Mesodermal cell (in vitro differentiated cells): ENCODE results near the gene TMPRSS12. TPM values are rescaled to one million over a fixed set of nuclear protein-coding genes. Genes with fewer than 3 reads are reported as not detected.
"Not testable (repeated sequence)": the region's sequence is repeated elsewhere in the genome, so short reads cannot be mapped to it uniquely, and the experiment has no call there.

ENCODE experiments used
- H3K27ac ChIP-seq: 2 replicates; pipeline ENCODE4 v1.7.0; 2013; ENCODE audit warnings: mild to moderate bottlenecking, low read depth, low read length, moderate library complexity; ENCODE audit not compliant: severe bottlenecking
- H3K36me3 ChIP-seq: 2 replicates; pipeline ENCODE4 v1.7.1; 2013; ENCODE audit warnings: mild to moderate bottlenecking, low read length, moderate library complexity; ENCODE audit not compliant: control insufficient read depth, insufficient read depth
- H3K4me1 ChIP-seq: one replicate; pipeline ENCODE4 v1.7.1; 2013; ENCODE audit warnings: mild to moderate bottlenecking, low read length; ENCODE audit not compliant: insufficient read depth, control insufficient read depth, poor library complexity, severe bottlenecking
- H3K4me3 ChIP-seq: 2 replicates; pipeline ENCODE4 v1.7.0; 2013; ENCODE audit warnings: low read length, control low read depth, mild to moderate bottlenecking; ENCODE audit not compliant: insufficient read depth, poor library complexity, severe bottlenecking; ENCODE audit errors: extremely low read depth
- H3K9me3 ChIP-seq: 2 replicates; pipeline ENCODE4 v1.7.1; 2013; ENCODE audit warnings: mild to moderate bottlenecking, low read length, moderate library complexity; ENCODE audit not compliant: control insufficient read depth
- WGBS, 2 experiments: methylation state at CpG; one replicate each; pipeline ENCODE4 v1.1.5; 2013; ENCODE audit warnings: missing lambda C conversion rate in 2 of 2; ENCODE audit not compliant: insufficient coverage in 2 of 2; 5-methylcytosine and 5-hydroxymethylcytosine counted together
- polyA plus RNA-seq, 2 experiments: library from polyadenylated mRNA; stranded (reverse); fragments of 50-300 nt; gene quantifications; one replicate each; pipeline ENCODE4 v1.2.3, GENCODE V29; 2013

The TMPRSS12 gene
- polyA plus RNA-seq (2013, experiment 1 of 2) = not detected
- not detected for polyA plus RNA-seq (2013, experiment 2 of 2)

DNA sequence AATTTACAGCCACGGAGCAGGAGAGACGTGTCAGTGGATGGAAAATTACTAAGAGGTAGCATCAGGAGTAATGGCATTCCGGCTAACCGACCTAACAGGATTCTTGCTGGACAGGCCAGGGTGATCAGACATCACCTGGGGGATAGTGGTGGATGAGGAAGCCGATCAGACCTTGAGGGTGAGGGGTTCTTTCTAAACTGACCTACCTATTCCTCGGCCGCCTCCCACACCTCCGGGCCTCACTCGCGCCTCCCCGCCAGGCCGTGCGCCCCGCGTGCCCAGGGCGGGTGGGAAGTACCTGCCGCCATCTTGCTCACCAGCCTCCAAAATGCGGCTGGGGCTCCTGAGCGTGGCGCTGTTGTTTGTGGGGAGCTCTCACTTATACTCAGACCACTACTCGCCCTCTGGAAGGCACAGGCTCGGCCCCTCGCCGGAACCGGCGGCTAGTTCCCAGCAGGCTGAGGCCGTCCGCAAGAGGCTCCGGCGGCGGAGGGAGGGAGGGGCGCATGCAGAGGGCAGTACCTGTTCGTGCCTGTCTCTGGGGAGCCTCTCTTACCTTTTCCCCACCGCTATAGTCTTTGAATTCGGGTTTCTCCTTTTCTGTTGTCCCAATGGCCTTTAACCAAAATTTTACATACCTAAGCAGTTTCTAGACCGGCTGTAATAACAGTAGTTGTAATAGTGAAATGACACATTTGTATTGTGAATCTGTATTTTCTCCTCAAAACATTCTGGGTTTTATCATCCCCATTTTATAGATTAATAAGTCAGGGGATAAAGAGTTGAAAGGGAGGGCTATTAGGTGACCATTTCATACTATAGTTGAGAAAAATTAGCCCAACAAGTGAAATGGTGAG, at the start of gene TMPRSS12:
Gene TMPRSS12, plus strand, starts transcription at position 290 of the 857 bp plus-strand sequence. Its CDS starts 39 bp downstream, at position 329.
- Histone ChIP-seq H3K4me3 (no peak within 1 kb of the TSS), H3K36me3 (no peaks in the 10 kb centered on the region), H3K4me1 (no peaks in the 10 kb centered on the region), H3K27ac (no peak within 1 kb of the TSS), H3K9me3 (peaks cover 10% of the 10 kb centered on the region)
- WGBS, 2 experiments = 94 to 96% methylated on average over 19 to 31 of the region's 36 CpGs

- Histone ChIP-seq H3K36me3 (peaks cover 56% of the 10 kb centered on the region), H3K9me3 (peaks cover 23% of the 10 kb centered on the region), H3K4me3 (no peak overlapping the region), H3K27ac (no peak overlapping the region), H3K4me1 (no peaks in the 10 kb centered on the region)
- WGBS, 2 experiments = no CpG with 5 or more reads among the region's 2 CpGs
These were observed 42.8 kb upstream of the TMPRSS12 start for GRCh38 chr12:50799908-50800307.

DNA sequence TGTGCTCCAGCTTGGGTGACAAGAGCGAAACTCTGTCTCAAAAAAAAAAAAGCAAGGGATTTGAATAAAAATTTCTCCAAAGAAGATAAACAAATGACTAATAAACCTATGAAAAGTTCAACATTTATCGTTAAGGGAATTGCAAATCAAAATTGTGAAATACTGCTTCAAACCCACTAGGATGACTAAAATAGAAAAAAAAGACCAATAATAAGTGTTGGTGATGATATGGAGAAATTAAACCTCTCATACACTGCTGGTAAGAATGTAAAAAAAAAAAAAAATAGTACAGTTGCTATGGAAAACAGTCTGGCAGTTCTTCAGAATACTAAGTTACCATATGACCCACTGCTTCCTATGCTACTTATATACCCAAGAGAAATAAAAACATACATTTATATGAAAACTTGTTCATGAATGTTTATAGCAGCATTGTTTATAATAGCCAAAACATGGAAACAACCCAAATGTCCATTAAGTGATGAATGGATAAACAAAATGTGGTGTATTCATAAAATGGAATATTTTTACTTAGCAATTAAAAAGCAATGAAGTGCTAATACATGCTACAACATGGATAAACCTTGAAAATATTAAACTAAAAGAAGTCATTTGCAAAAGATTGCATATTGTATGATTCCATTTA, 39.4 kb upstream of the TMPRSS12 start:
- no CpG with 5 or more reads among the region's 2 CpGs for WGBS, 2 experiments
- Histone ChIP-seq H3K4me1 (no peaks in the 10 kb centered on the region), H3K36me3 (peaks cover 30% of the 10 kb centered on the region)

DNA sequence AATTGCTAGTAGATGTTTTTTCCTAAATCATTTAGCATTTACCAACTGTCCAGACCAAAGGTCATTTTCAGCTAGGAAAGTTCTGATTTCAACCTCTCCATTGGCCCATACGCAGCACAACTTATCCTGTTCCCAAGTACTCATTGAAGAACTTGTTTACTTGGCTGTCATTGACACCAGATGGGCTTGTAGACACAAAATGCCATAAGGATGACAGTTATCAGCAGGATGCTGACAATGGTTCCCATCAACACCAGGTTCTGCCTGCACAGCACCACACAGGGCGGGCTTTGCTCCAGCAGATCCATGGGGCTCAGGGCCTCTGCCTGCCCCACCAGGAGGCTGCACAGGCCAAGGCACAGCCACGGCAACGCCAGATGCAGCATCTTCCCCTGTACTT, 36.5 kb upstream of the TMPRSS12 start:
- no peak overlapping the region for H3K4me3 ChIP-seq
- no peaks in the 10 kb centered on the region for H3K9me3 ChIP-seq
- H3K27ac ChIP-seq = no peak overlapping the region
- no peaks in the 10 kb centered on the region for H3K4me1 ChIP-seq
- peaks cover 32% of the 10 kb centered on the region for H3K36me3 ChIP-seq
- 95 to 96% methylated on average over 2 to 4 of the region's 4 CpGs for WGBS, 2 experiments

More for the DNA sequence above, 39.4 kb upstream of the TMPRSS12 start:
- Histone ChIP-seq H3K9me3 (peaks cover 23% of the 10 kb centered on the region), H3K4me3 (no peak overlapping the region), H3K27ac (no peak overlapping the region)

GRCh38 chr12:50809131-50809530, 33.6 kb upstream of the TMPRSS12 start:
- H3K27ac ChIP-seq, H3K4me3 ChIP-seq, H3K9me3 ChIP-seq, H3K4me1 ChIP-seq: not testable (repeated sequence)
- 80 to 100% methylated on average over 1 of the region's 4 CpGs for WGBS, 2 experiments
- peaks cover 57% of the 10 kb centered on the region for H3K36me3 ChIP-seq

GRCh38 chr12:50814921-50815320, 27.8 kb upstream of the TMPRSS12 start:
- not testable (repeated sequence) for H3K4me1 ChIP-seq, H3K9me3 ChIP-seq, H3K27ac ChIP-seq, H3K4me3 ChIP-seq
- WGBS, 2 experiments = 93 to 100% methylated on average over 6 of the region's 7 CpGs
- peaks cover 85% of the 10 kb centered on the region for H3K36me3 ChIP-seq

GRCh38 chr12:50820177-50820576, 22.5 kb upstream of the TMPRSS12 start:
- Histone ChIP-seq H3K9me3 (no peaks in the 10 kb centered on the region), H3K4me3 (no peak overlapping the region), H3K4me1 (no peaks in the 10 kb centered on the region), H3K36me3 (peaks cover 38% of the 10 kb centered on the region), H3K27ac (no peak overlapping the region)

- H3K36me3 ChIP-seq = peaks cover 19% of the 10 kb centered on the region
- no peak overlapping the region for H3K4me3 ChIP-seq
- no peaks in the 10 kb centered on the region for H3K9me3 ChIP-seq
- no peaks in the 10 kb centered on the region for H3K4me1 ChIP-seq
- WGBS, 2 experiments = 83 to 100% methylated on average over 1 of the region's 1 CpG
- no peak overlapping the region for H3K27ac ChIP-seq
These were observed 20.6 kb upstream of the TMPRSS12 start for GRCh38 chr12:50822082-50822481.

DNA sequence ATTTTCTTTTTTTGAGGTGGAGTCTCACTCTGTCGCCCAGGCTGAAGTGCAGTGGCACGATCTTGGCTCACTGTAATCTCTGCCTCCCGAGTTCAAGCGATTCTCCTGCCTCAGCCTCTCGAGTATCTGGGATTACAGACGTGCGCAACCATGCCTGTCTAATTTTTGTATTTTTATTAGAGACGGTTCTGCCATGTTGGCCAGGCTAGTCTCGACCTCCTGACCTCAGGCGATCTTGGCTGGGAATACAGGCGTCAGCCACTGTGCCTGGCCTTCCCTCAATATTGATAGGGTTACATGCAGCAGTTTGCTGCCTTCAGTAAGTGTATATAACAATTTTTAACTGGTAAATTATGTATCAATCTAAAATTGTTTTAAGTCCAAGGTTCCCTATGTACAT, 19.0 kb upstream of the TMPRSS12 start:
- not testable (repeated sequence) for H3K9me3 ChIP-seq, H3K4me1 ChIP-seq, H3K4me3 ChIP-seq, H3K27ac ChIP-seq
- peaks cover 11% of the 10 kb centered on the region for H3K36me3 ChIP-seq
- WGBS, 2 experiments = 85 to 87% methylated on average over 7 to 8 of the region's 11 CpGs

DNA sequence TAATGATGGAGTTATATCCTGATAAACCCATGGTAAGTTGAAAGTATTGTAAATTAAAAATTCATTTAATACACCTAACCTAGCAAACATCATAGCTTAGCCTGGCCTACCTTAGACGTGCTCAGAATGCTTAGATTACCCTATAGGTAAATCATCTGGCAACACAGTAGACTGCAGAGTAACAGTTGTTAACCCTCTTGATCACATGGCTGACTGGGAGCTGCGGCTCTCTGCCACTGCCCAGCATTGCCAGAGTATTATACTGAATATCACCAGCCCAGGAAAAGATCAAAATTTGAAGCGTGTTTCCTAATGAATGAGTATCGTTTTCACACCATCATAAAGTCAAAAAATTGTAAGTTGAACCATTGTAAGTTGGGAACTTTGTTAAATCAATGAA, 17.8 kb upstream of the TMPRSS12 start:
- 30 to 50% methylated on average over 1 of the region's 4 CpGs for WGBS, 2 experiments
- Histone ChIP-seq H3K4me1 (no peaks in the 10 kb centered on the region), H3K4me3 (no peak overlapping the region), H3K36me3 (no peaks in the 10 kb centered on the region), H3K9me3 (no peaks in the 10 kb centered on the region), H3K27ac (no peak overlapping the region)

GRCh38 chr12:50825372-50825838, 17.3 kb upstream of the TMPRSS12 start:
- Histone ChIP-seq H3K27ac (no peak overlapping the region), H3K36me3 (no peaks in the 10 kb centered on the region), H3K4me1 (no peaks in the 10 kb centered on the region), H3K9me3 (no peaks in the 10 kb centered on the region), H3K4me3 (no peak overlapping the region)
- WGBS, 2 experiments = no CpG with 5 or more reads among the region's 2 CpGs
